ENCODE data around the gene CRLF1.

GRCh38 chr19:18626906-18627305 lies 20.3 kb upstream of the CRLF1 start:
- TF ChIP-seq CTCF (IDR thresholded peaks at IDR 0.05; ENCODE audit: low read length) (no peak), EZH2 (IDR thresholded peaks at IDR 0.05; ENCODE audit: borderline replicate concordance, low read length) (no peak)

Measured in OCI-LY1 (cell line).